Placental pericyte (primary cell): Measurements from ENCODE around the gene RASSF9. TPM values are rescaled to one million over a fixed set of nuclear protein-coding genes. Genes with fewer than 3 reads are reported as not detected.

Source experiments
- total RNA-seq: library from RNA; depleted of rRNA; stranded (reverse); fragments of >200 nt; gene quantifications from 2 replicates; pipeline ENCODE4 v1.2.3, GENCODE V29; 2012

RASSF9 gene
- 0.14 TPM in 1 of 2 replicates, not detected in the other for total RNA-seq

DNA sequence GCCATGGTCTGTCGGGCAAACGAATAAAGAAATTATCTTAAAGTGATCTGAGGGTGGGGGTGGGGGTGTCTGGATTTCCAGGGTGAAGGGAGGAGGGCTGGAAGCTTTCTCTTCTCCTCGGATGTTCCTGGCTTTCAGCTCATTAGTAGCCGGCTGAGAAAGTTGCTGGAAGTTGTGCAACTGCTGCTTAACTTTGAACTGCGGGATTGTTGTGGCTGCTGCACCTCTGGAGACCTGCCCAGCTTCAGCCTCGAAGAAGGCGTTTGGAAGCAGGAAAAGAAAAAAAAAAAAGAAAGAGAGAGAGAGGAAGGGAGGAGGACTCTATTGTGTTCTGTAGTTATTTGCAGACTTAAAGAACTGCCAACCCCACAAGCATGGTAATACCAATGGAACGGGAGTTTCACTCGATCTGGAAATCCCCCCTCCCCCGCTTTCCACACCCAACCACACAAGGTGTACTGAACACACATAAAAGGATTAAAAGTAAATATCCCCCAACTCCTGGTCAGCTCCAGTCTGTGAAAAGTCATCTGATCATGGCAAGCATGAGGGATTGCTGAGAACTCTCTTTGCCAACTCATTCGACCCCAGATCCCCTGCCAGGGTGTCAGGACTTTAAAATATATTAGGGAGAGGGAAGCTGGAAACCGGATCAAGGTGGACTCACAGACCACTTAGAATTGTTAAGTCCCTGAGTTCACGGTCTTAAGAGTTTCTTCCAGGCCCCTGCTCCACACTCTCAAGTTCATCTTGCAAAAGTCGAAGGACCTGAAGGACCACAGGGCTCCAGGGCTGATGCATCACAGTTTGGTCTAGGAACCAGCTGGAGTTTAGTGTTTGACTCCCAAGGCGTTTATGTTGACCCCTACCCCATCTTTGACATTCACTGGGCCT, at the start of gene RASSF9:
Gene RASSF9, minus strand, starts transcription at position 213 of the 894 bp plus-strand sequence. Its CDS starts 208 bp downstream, at position 5.

DNA sequence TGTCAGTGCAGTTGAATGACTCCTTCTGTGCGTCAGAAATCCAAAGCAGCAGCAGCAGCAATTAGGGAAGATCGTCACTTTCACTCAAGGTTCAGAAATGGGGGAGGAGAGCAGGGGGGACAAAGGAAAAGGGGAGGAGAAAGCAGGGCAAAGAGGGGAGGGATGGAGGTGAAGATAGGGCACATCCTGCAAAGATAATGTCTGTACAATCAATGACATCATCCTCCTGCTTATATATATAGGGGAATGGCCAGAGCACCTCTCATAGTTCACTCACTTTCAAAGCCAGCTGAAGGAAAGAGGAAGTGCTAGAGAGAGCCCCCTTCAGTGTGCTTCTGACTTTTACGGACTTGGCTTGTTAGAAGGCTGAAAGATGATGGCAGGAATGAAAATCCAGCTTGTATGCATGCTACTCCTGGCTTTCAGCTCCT, 37.8 kb upstream of the RASSF9 start, which contains the start of gene NTS:
Gene NTS, plus strand, starts transcription at position 265 of the 431 bp plus-strand sequence. Its CDS starts 109 bp downstream, at position 374.

Other genes with a start within 250 kb of the RASSF9 start
- gene NTS, start 37.9 kb upstream of the RASSF9 start, total RNA-seq, result not detected in 2 replicates